GM12875 (cell line): ENCODE measurements around the gene CHAMP1.

Source experiments
- H3K4me3 ChIP-seq: one replicate; pipeline ENCODE4 v1.5.1; 2011; ENCODE audit warnings: low read depth, low read length, control low read depth
- CTCF ChIP-seq: IDR thresholded peaks from 2 replicates; pipeline ENCODE4 v1.5.1; 2011; ENCODE audit warnings: low read depth, mild to moderate bottlenecking, control low read depth, inconsistent platforms, low read length, moderate library complexity, borderline replicate concordance; ENCODE audit not compliant: insufficient read depth

Gene CHAMP1

GRCh38 chr13:114299604-114300305, 14.5 kb upstream of the CHAMP1 start:
- no peak overlapping the region for H3K4me3 ChIP-seq
- no peak for TF ChIP-seq CTCF

GRCh38 chr13:114303700-114304327, 10.5 kb upstream of the CHAMP1 start:
- no peak overlapping the region for H3K4me3 ChIP-seq
- TF ChIP-seq CTCF: no peak

GRCh38 chr13:114304346-114305034, 9.8 kb upstream of the CHAMP1 start:
- no peak overlapping the region for H3K4me3 ChIP-seq
- TF ChIP-seq CTCF: no peak

- no peak for TF ChIP-seq CTCF
- no peak overlapping the region for H3K4me3 ChIP-seq
Observed at GRCh38 chr13:114309086-114309485, 5.2 kb upstream of the CHAMP1 start.

GRCh38 chr13:114309806-114310410, 4.4 kb upstream of the CHAMP1 start:
- no peak overlapping the region for H3K4me3 ChIP-seq
- no peak for TF ChIP-seq CTCF

GRCh38 chr13:114310956-114311355, 3.3 kb upstream of the CHAMP1 start:
- H3K4me3 ChIP-seq: no peak overlapping the region
- TF ChIP-seq CTCF: no peak
